ENCODE results near the gene JMJD1C.

Gene JMJD1C

GRCh38 chr10:63206997-63207811 is 258.6 kb downstream of the JMJD1C start:
- DNase-seq: no peak

GRCh38 chr10:63206576-63206975 is 259.2 kb downstream of the JMJD1C start:
- DNase-seq: no peak

- DNase-seq: no peak
Observed at GRCh38 chr10:63205421-63205820, 260.4 kb downstream of the JMJD1C start.

- no peak for DNase-seq
Observed at GRCh38 chr10:63204667-63205391, 260.9 kb downstream of the JMJD1C start.

GRCh38 chr10:63201118-63201517 is 264.7 kb downstream of the JMJD1C start:
- DNase-seq: no peak

GRCh38 chr10:63200431-63200830 is 265.3 kb downstream of the JMJD1C start:
- no peak for DNase-seq

- DNase-seq: no peak
Observed at GRCh38 chr10:63199716-63200115, 266.1 kb downstream of the JMJD1C start.

- DNase-seq: no peak
Observed at GRCh38 chr10:63197344-63198092, 268.3 kb downstream of the JMJD1C start.

GRCh38 chr10:63192826-63193225 is 273.0 kb downstream of the JMJD1C start:
- no peak for DNase-seq

- no peak for DNase-seq
Observed at GRCh38 chr10:63175534-63175933, 290.2 kb downstream of the JMJD1C start.

GRCh38 chr10:63173468-63174232 is 292.1 kb downstream of the JMJD1C start:
- no peak for DNase-seq

- no peak for DNase-seq
Observed at GRCh38 chr10:63171926-63172325, 293.9 kb downstream of the JMJD1C start.

GRCh38 chr10:63171255-63171855 is 294.4 kb downstream of the JMJD1C start:
- DNase-seq: no peak

- no peak for DNase-seq
Observed at GRCh38 chr10:63169624-63170023, 296.2 kb downstream of the JMJD1C start.

- DNase-seq: no peak
Observed at GRCh38 chr10:63168821-63169462, 296.8 kb downstream of the JMJD1C start.

- DNase-seq: no peak
Observed at GRCh38 chr10:63166742-63167258, 299.0 kb downstream of the JMJD1C start.

GRCh38 chr10:63165249-63165648 is 300.5 kb downstream of the JMJD1C start:
- no peak for DNase-seq

GRCh38 chr10:63164166-63164623 is 301.6 kb downstream of the JMJD1C start:
- DNase-seq: no peak

- DNase-seq: no peak
Observed at GRCh38 chr10:63161592-63161991, 304.2 kb downstream of the JMJD1C start.

GRCh38 chr10:63157845-63158624 is 307.7 kb downstream of the JMJD1C start:
- DNase-seq: peak; percentile 72

GRCh38 chr10:63156236-63156635 is 309.5 kb downstream of the JMJD1C start:
- DNase-seq: no peak
